ENCODE results near the gene CCL8.
A peak's percentile ranks its signal among the peaks of the same experiment; 100 is the strongest.
"Not testable (repeated sequence)": the region's sequence is repeated elsewhere in the genome, so short reads cannot be mapped to it uniquely, and the experiment has no call there.

CCL8 gene

GRCh38 chr17:34318474-34318873 lies 761 bp upstream of the CCL8 start:
- DNase-seq, result peak; percentile 23

- DNase-seq, result no peak
Measured at GRCh38 chr17:34321964-34322363, 2.7 kb downstream of the CCL8 start.

- DNase-seq, result not testable (repeated sequence)
Measured at GRCh38 chr17:34327580-34327979, 8.3 kb downstream of the CCL8 start.

- DNase-seq, result no peak
Measured at GRCh38 chr17:34337701-34338100, 18.5 kb downstream of the CCL8 start.

GRCh38 chr17:34339138-34339770 lies 20.0 kb downstream of the CCL8 start:
- DNase-seq, result no peak

- no peak for DNase-seq
Measured at GRCh38 chr17:34341916-34342315, 22.7 kb downstream of the CCL8 start.

GRCh38 chr17:34347063-34347462 lies 27.8 kb downstream of the CCL8 start:
- DNase-seq, result no peak

GRCh38 chr17:34349751-34350150 lies 30.5 kb downstream of the CCL8 start:
- DNase-seq, result no peak

GRCh38 chr17:34351096-34351495 lies 31.9 kb downstream of the CCL8 start:
- no peak for DNase-seq

GRCh38 chr17:34352191-34352590 lies 33.0 kb downstream of the CCL8 start:
- no peak for DNase-seq

- no peak for DNase-seq
Measured at GRCh38 chr17:34354637-34355036, 35.4 kb downstream of the CCL8 start.

- no peak for DNase-seq
Measured at GRCh38 chr17:34356194-34356593, 37.0 kb downstream of the CCL8 start, which contains the start of gene CCL13. TSS of gene CCL13 (plus strand) at chr17:34356480. CDS start at chr17:34356527, 47 bp downstream.

- DNase-seq, result no peak
Measured at GRCh38 chr17:34357398-34357797, 38.2 kb downstream of the CCL8 start.

- DNase-seq, result no peak
Measured at GRCh38 chr17:34358631-34359030, 39.4 kb downstream of the CCL8 start.

- no peak for DNase-seq
Measured at GRCh38 chr17:34360601-34361270, 41.5 kb downstream of the CCL8 start.

- peak; percentile 87 for DNase-seq
Measured at GRCh38 chr17:34361478-34362061, 42.3 kb downstream of the CCL8 start.

- DNase-seq, result no peak
Measured at GRCh38 chr17:34363183-34363661, 44.0 kb downstream of the CCL8 start, which contains the start of gene CCL1. TSS of gene CCL1 (minus strand) at chr17:34363233. CDS start at chr17:34363161, 72 bp downstream.

GRCh38 chr17:34364751-34365150 lies 45.5 kb downstream of the CCL8 start:
- no peak for DNase-seq

GRCh38 chr17:34365340-34365739 lies 46.1 kb downstream of the CCL8 start:
- DNase-seq, result no peak

- no peak for DNase-seq
Measured at GRCh38 chr17:34366010-34366409, 46.8 kb downstream of the CCL8 start.

GRCh38 chr17:34366529-34367107 lies 47.4 kb downstream of the CCL8 start:
- no peak for DNase-seq

GRCh38 chr17:34367486-34368195 lies 48.4 kb downstream of the CCL8 start:
- DNase-seq, result no peak

Measured in stimulated activated CD4-positive, alpha-beta T cell treated with anti-CD3 and anti-CD28 coated beads, Interleukin-15, amount 100 ng/mL, for 24 hours (primary cell).